GM06990 (cell line): Measurements from ENCODE around the gene PIAS4.

Experiments
- DNase-seq: peaks from one replicate; pipeline ENCODE4 v3.0.0-alpha.2; 2011; ENCODE audit not compliant: insufficient read length; ENCODE audit errors: extremely low read depth
- H3K27me3 ChIP-seq: replicated peaks from 2 replicates; pipeline ENCODE4 v1.6.0; 2011; ENCODE audit warnings: low read length; ENCODE audit not compliant: control insufficient read depth, insufficient read depth
- H3K36me3 ChIP-seq: 2 replicates; pipeline ENCODE4 v1.5.1; 2011; ENCODE audit warnings: low read length; ENCODE audit not compliant: control insufficient read depth, insufficient read depth
- H3K4me3 ChIP-seq: replicated peaks from 2 replicates; pipeline ENCODE4 v1.5.1; 2011; ENCODE audit warnings: low read depth, mild to moderate bottlenecking, control low read depth, low read length
- CTCF ChIP-seq: IDR thresholded peaks from 2 replicates; pipeline ENCODE4 v1.5.1; 2011; ENCODE audit warnings: low read length, control low read depth, mild to moderate bottlenecking, inconsistent platforms; ENCODE audit not compliant: insufficient read depth, poor library complexity, severe bottlenecking

PIAS4 gene

GRCh38 chr19:4007021-4007835, at the start of gene PIAS4:
Gene PIAS4 (plus strand): TSS chr19:4007736. CDS start chr19:4007761, 25 bp downstream.
- Histone ChIP-seq H3K27me3 (no peaks in the 10 kb centered on the region), H3K36me3 (peaks cover 2% of the 10 kb centered on the region), H3K4me3 (peak within 1 kb of the TSS; percentile 97)
- no peak for TF ChIP-seq CTCF
- peak; percentile 99 for DNase-seq

- Histone ChIP-seq H3K4me3 (no peak overlapping the region), H3K36me3 (peaks cover 29% of the 10 kb centered on the region), H3K27me3 (no peaks in the 10 kb centered on the region)
- DNase-seq = no peak
- no peak for TF ChIP-seq CTCF
These were observed 48.4 kb upstream of the PIAS4 start for GRCh38 chr19:3958836-3959765.

GRCh38 chr19:3959766-3960131, 47.8 kb upstream of the PIAS4 start:
- Histone ChIP-seq H3K4me3 (no peak overlapping the region), H3K27me3 (no peaks in the 10 kb centered on the region), H3K36me3 (peaks cover 30% of the 10 kb centered on the region)
- no peak for DNase-seq
- TF ChIP-seq CTCF = no peak

GRCh38 chr19:3961007-3961406, 46.5 kb upstream of the PIAS4 start:
- no peaks in the 10 kb centered on the region for H3K27me3 ChIP-seq
- no peak for DNase-seq
- no peak overlapping the region for H3K4me3 ChIP-seq
- H3K36me3 ChIP-seq = peaks cover 33% of the 10 kb centered on the region
- TF ChIP-seq CTCF = no peak

GRCh38 chr19:3963458-3964255, 43.9 kb upstream of the PIAS4 start:
- no peak for TF ChIP-seq CTCF
- no peak for DNase-seq
- Histone ChIP-seq H3K27me3 (no peaks in the 10 kb centered on the region), H3K4me3 (no peak overlapping the region), H3K36me3 (peaks cover 38% of the 10 kb centered on the region)
